GM23338 (cell line): Measurements from ENCODE around the gene IGF1. TPM values are rescaled to one million over a fixed set of nuclear protein-coding genes. Genes with fewer than 3 reads are reported as not detected.

Source experiments
- ATAC-seq: fragments of 200-7000 bp; cut with Tn5 transposase; 3 replicates; pipeline ENCODE4 v1.9.1; 2020
- DNase-seq: peaks from one replicate; pipeline ENCODE4 v3.0.0-alpha.2; 2015; ENCODE audit warnings: low spot score
- H2AFZ ChIP-seq: fragments of 200-600 bp; sonication (generic); 2 replicates; pipeline ENCODE4 v1.8.0; 2016; ENCODE audit warnings: antibody characterized with exemption, mild to moderate bottlenecking, moderate library complexity
- H3F3A ChIP-seq: fragments of 200-600 bp; sonication (generic); replicated peaks from 2 replicates; pipeline ENCODE4 v1.8.0; 2017; ENCODE audit warnings: antibody characterized with exemption, mixed run types, low read depth
- H3K27ac ChIP-seq: fragments of 200-600 bp; sonication (generic); 2 replicates; pipeline ENCODE4 v1.6.1; 2016; ENCODE audit warnings: low read depth
- H3K27me3 ChIP-seq: fragments of 200-600 bp; sonication (generic); 2 replicates; pipeline ENCODE4 v1.8.0; 2016; ENCODE audit warnings: mild to moderate bottlenecking, mixed run types, moderate library complexity; ENCODE audit not compliant: insufficient read depth
- H3K36me3 ChIP-seq: fragments of 200-600 bp; sonication (generic); 2 replicates; pipeline ENCODE4 v1.8.0; 2016; ENCODE audit warnings: mild to moderate bottlenecking; ENCODE audit not compliant: insufficient read depth
- H3K4me1 ChIP-seq: fragments of 200-600 bp; sonication (generic); 2 replicates; pipeline ENCODE4 v1.8.0; 2016; ENCODE audit warnings: mild to moderate bottlenecking, moderate library complexity; ENCODE audit not compliant: insufficient read depth
- H3K4me2 ChIP-seq: fragments of 200-600 bp; sonication (generic); 2 replicates; pipeline ENCODE4 v1.7.1; 2017; ENCODE audit warnings: mixed run types
- H3K4me3 ChIP-seq: fragments of 200-600 bp; sonication (generic); 2 replicates; pipeline ENCODE4 v1.6.1; 2016; ENCODE audit warnings: mixed run types
- H3K79me2 ChIP-seq: fragments of 200-600 bp; sonication (generic); replicated peaks from 2 replicates; pipeline ENCODE4 v1.8.0; 2017; ENCODE audit warnings: mild to moderate bottlenecking; ENCODE audit not compliant: insufficient read depth
- H3K9me2 ChIP-seq: fragments of 200-600 bp; sonication (generic); 2 replicates; pipeline ENCODE4 v1.8.0; 2017; ENCODE audit not compliant: insufficient read depth
- H4K20me1 ChIP-seq: fragments of 200-600 bp; sonication (generic); replicated peaks from 2 replicates; pipeline ENCODE4 v1.8.0; 2017; ENCODE audit warnings: mild to moderate bottlenecking; ENCODE audit not compliant: insufficient read depth
- H3K27ac Mint-ChIP-seq: 2 replicates; pipeline ENCODE4 v1.8.0; 2020; ENCODE audit warnings: inconsistent platforms, mild to moderate bottlenecking, moderate library complexity, mixed read lengths
- H3K27me3 Mint-ChIP-seq: 3 replicates; pipeline ENCODE4 v1.8.0; 2022; ENCODE audit warnings: low read depth, mild to moderate bottlenecking, moderate library complexity, mixed read lengths, inconsistent platforms; ENCODE audit not compliant: insufficient read depth, poor library complexity
- H3K36me3 Mint-ChIP-seq: 3 replicates; pipeline ENCODE4 v1.8.0; 2021; ENCODE audit warnings: low read depth, mild to moderate bottlenecking, inconsistent platforms, moderate library complexity, mixed read lengths
- H3K4me1 Mint-ChIP-seq: 3 replicates; pipeline ENCODE4 v1.8.0; 2020; ENCODE audit warnings: mild to moderate bottlenecking, inconsistent platforms, mixed read lengths
- H3K4me3 Mint-ChIP-seq: 3 replicates; pipeline ENCODE4 v1.8.0; 2021; ENCODE audit warnings: moderate library complexity, mild to moderate bottlenecking, inconsistent platforms, mixed read lengths
- H3K9me3 Mint-ChIP-seq: 3 replicates; pipeline ENCODE4 v1.8.0; 2020; ENCODE audit warnings: moderate library complexity, mild to moderate bottlenecking, inconsistent platforms, mixed read lengths
- CREB1 ChIP-seq: fragments of 250-450 bp; sonication (Bioruptor Pico); IDR thresholded peaks from 2 replicates; pipeline ENCODE4 v1.5.0; 2020; ENCODE audit warnings: low read depth, mild to moderate bottlenecking, moderate library complexity
- EZH2 ChIP-seq: fragments of 200-600 bp; sonication (generic); IDR thresholded peaks from one replicate; pipeline ENCODE4 v1.8.0; 2017; ENCODE audit warnings: antibody characterized with exemption, mild to moderate bottlenecking, low read depth; ENCODE audit not compliant: unreplicated experiment
- EZH2phosphoT487 ChIP-seq: fragments of 200-600 bp; sonication (generic); IDR thresholded peaks from one replicate; pipeline ENCODE4 v1.8.1; 2018; ENCODE audit warnings: antibody characterized with exemption; ENCODE audit not compliant: unreplicated experiment
- JUNB ChIP-seq: IDR thresholded peaks from one replicate; pipeline ENCODE4 v1.6.1; 2016; ENCODE audit warnings: antibody characterized with exemption; ENCODE audit not compliant: unreplicated experiment
- NANOG ChIP-seq: IDR thresholded peaks from 2 replicates; pipeline ENCODE4 v1.6.1; 2016; ENCODE audit warnings: antibody characterized with exemption, borderline replicate concordance
- POLR2AphosphoS5 ChIP-seq: IDR thresholded peaks from 2 replicates; pipeline ENCODE4 v1.6.1; 2016; ENCODE audit warnings: antibody characterized with exemption, low read depth
- STAT1 ChIP-seq: IDR thresholded peaks from one replicate; pipeline ENCODE4 v1.6.1; 2016; ENCODE audit warnings: antibody characterized with exemption; ENCODE audit not compliant: unreplicated experiment
- ZNF114 ChIP-seq: fragments of 250-450 bp; sonication (Bioruptor Pico); IDR thresholded peaks from 2 replicates; pipeline ENCODE4 v1.5.0; 2020; ENCODE audit warnings: mild to moderate bottlenecking, moderate library complexity
- ZNF331 ChIP-seq: fragments of 250-450 bp; sonication (Bioruptor Pico); IDR thresholded peaks from 2 replicates; pipeline ENCODE4 v1.5.0; 2020; ENCODE audit warnings: low read depth, mild to moderate bottlenecking, moderate library complexity
- polyA plus RNA-seq: library from polyadenylated mRNA; unstranded; fragments of >200 nt; fragmentation: Nextera tagmentation; extraction: Ambion mirVana; gene quantifications from 2 replicates; pipeline ENCODE4 v1.2.1, GENCODE V29; 2016
- total RNA-seq: library from RNA; depleted of rRNA; stranded (reverse); fragments of >200 nt; shearing (Covaris generic); gene quantifications from 2 replicates; pipeline ENCODE4 v1.2.3, GENCODE V29; 2014
- TF ChIP-seq, protein P1 (sequence below): IDR thresholded peaks from one replicate; pipeline ENCODE4 v1.6.1; 2018; ENCODE audit warnings: antibody characterized with exemption; ENCODE audit not compliant: unreplicated experiment
- TF ChIP-seq, protein P2 (sequence below): fragments of 250-450 bp; sonication (Bioruptor Pico); IDR thresholded peaks from 2 replicates; pipeline ENCODE4 v1.5.0; 2020; ENCODE audit warnings: mild to moderate bottlenecking, moderate library complexity
- TF ChIP-seq, protein P3 (sequence below), 2 experiments: fragments of 200-600 bp in 1 of 2; sonication (generic) in 1 of 2; conservative IDR thresholded peaks; 2 replicates each; pipeline versions ENCODE4 v1.5.1 to v1.6.1; 2016 to 2017; ENCODE audit warnings: antibody characterized with exemption in 2 of 2, low read depth in 2 of 2, mild to moderate bottlenecking in 2 of 2, moderate library complexity in 1 of 2
- TF ChIP-seq, protein P4 (sequence below): IDR thresholded peaks from 2 replicates; pipeline ENCODE4 v1.6.1; 2016; ENCODE audit warnings: antibody characterized with exemption

The IGF1 gene
- total and polyA plus RNA-seq, 2 experiments from 2014 or later, result 0.29 TPM; not detected in 1

DNA sequence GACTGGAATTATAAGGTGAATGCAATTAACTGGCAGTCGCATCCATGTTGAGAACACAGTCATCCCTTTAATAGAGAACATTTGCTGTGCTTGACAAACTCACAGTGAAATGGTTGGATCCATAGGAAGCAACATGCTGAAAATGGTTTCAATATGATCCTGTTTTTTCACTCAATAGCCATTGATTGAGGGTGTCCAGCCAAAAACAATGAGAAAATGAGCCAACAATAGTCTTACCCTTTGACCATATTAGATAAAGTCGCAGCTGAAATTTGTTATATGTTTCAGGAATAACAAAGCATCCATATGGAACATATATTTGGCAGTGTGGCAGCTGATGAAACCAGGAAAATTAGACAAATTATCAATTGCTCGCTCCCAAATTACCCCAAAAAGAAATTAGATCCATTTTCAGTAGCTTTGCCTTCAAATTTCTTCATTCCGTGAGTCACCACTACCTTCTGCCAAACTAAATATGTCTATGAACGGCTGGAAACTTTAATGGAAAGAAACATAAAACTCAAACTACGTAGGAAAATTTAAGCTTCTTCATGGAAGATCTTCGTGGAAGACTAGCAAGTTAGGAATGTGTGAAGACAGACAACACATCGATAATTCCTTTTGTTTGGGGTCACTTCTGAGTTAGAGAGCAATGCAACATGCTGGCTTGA lies 17.4 kb downstream of the IGF1 start:
- no peak for ATAC-seq
- H3K4me3 ChIP-seq, result no peak overlapping the region

More for the DNA sequence above, 17.4 kb downstream of the IGF1 start:
- H3K9me2 ChIP-seq, result no peaks in the 10 kb centered on the region
- H3K9me3 Mint-ChIP-seq, result no peaks in the 10 kb centered on the region
- no peak overlapping the region for H2AFZ ChIP-seq
- H3K36me3 Mint-ChIP-seq, result no peaks in the 10 kb centered on the region
- H3K27ac ChIP-seq, result no peak overlapping the region
- H3F3A ChIP-seq, result no peaks in the 10 kb centered on the region
- peaks cover 10% of the 10 kb centered on the region; the same call in 1 of the 2 replicates for H3K4me1 ChIP-seq
- no peak for TF ChIP-seq EZH2
- TF ChIP-seq, protein P1, sequence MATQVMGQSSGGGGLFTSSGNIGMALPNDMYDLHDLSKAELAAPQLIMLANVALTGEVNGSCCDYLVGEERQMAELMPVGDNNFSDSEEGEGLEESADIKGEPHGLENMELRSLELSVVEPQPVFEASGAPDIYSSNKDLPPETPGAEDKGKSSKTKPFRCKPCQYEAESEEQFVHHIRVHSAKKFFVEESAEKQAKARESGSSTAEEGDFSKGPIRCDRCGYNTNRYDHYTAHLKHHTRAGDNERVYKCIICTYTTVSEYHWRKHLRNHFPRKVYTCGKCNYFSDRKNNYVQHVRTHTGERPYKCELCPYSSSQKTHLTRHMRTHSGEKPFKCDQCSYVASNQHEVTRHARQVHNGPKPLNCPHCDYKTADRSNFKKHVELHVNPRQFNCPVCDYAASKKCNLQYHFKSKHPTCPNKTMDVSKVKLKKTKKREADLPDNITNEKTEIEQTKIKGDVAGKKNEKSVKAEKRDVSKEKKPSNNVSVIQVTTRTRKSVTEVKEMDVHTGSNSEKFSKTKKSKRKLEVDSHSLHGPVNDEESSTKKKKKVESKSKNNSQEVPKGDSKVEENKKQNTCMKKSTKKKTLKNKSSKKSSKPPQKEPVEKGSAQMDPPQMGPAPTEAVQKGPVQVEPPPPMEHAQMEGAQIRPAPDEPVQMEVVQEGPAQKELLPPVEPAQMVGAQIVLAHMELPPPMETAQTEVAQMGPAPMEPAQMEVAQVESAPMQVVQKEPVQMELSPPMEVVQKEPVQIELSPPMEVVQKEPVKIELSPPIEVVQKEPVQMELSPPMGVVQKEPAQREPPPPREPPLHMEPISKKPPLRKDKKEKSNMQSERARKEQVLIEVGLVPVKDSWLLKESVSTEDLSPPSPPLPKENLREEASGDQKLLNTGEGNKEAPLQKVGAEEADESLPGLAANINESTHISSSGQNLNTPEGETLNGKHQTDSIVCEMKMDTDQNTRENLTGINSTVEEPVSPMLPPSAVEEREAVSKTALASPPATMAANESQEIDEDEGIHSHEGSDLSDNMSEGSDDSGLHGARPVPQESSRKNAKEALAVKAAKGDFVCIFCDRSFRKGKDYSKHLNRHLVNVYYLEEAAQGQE, result no peak
- TF ChIP-seq NANOG, result no peak
- no peak for TF ChIP-seq ZNF114 (CRISPR knock-in tag)
- TF ChIP-seq, protein P2, sequence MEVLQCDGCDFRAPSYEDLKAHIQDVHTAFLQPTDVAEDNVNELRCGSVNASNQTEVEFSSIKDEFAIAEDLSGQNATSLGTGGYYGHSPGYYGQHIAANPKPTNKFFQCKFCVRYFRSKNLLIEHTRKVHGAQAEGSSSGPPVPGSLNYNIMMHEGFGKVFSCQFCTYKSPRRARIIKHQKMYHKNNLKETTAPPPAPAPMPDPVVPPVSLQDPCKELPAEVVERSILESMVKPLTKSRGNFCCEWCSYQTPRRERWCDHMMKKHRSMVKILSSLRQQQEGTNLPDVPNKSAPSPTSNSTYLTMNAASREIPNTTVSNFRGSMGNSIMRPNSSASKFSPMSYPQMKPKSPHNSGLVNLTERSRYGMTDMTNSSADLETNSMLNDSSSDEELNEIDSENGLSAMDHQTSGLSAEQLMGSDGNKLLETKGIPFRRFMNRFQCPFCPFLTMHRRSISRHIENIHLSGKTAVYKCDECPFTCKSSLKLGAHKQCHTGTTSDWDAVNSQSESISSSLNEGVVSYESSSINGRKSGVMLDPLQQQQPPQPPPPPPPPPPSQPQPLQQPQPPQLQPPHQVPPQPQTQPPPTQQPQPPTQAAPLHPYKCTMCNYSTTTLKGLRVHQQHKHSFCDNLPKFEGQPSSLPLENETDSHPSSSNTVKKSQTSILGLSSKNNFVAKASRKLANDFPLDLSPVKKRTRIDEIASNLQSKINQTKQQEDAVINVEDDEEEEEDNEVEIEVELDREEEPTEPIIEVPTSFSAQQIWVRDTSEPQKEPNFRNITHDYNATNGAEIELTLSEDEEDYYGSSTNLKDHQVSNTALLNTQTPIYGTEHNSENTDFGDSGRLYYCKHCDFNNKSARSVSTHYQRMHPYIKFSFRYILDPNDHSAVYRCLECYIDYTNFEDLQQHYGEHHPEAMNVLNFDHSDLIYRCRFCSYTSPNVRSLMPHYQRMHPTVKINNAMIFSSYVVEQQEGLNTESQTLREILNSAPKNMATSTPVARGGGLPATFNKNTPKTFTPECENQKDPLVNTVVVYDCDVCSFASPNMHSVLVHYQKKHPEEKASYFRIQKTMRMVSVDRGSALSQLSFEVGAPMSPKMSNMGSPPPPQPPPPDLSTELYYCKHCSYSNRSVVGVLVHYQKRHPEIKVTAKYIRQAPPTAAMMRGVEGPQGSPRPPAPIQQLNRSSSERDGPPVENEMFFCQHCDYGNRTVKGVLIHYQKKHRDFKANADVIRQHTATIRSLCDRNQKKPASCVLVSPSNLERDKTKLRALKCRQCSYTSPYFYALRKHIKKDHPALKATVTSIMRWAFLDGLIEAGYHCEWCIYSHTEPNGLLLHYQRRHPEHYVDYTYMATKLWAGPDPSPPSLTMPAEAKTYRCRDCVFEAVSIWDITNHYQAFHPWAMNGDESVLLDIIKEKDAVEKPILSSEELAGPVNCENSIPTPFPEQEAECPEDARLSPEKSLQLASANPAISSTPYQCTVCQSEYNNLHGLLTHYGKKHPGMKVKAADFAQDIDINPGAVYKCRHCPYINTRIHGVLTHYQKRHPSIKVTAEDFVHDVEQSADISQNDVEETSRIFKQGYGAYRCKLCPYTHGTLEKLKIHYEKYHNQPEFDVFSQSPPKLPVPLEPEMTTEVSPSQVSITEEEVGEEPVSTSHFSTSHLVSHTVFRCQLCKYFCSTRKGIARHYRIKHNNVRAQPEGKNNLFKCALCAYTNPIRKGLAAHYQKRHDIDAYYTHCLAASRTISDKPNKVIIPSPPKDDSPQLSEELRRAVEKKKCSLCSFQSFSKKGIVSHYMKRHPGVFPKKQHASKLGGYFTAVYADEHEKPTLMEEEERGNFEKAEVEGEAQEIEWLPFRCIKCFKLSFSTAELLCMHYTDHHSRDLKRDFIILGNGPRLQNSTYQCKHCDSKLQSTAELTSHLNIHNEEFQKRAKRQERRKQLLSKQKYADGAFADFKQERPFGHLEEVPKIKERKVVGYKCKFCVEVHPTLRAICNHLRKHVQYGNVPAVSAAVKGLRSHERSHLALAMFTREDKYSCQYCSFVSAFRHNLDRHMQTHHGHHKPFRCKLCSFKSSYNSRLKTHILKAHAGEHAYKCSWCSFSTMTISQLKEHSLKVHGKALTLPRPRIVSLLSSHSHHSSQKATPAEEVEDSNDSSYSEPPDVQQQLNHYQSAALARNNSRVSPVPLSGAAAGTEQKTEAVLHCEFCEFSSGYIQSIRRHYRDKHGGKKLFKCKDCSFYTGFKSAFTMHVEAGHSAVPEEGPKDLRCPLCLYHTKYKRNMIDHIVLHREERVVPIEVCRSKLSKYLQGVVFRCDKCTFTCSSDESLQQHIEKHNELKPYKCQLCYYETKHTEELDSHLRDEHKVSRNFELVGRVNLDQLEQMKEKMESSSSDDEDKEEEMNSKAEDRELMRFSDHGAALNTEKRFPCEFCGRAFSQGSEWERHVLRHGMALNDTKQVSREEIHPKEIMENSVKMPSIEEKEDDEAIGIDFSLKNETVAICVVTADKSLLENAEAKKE (CRISPR knock-in tag), result no peak
- no peak for TF ChIP-seq CREB1
- no peak for TF ChIP-seq POLR2AphosphoS5
- TF ChIP-seq, protein P3, sequence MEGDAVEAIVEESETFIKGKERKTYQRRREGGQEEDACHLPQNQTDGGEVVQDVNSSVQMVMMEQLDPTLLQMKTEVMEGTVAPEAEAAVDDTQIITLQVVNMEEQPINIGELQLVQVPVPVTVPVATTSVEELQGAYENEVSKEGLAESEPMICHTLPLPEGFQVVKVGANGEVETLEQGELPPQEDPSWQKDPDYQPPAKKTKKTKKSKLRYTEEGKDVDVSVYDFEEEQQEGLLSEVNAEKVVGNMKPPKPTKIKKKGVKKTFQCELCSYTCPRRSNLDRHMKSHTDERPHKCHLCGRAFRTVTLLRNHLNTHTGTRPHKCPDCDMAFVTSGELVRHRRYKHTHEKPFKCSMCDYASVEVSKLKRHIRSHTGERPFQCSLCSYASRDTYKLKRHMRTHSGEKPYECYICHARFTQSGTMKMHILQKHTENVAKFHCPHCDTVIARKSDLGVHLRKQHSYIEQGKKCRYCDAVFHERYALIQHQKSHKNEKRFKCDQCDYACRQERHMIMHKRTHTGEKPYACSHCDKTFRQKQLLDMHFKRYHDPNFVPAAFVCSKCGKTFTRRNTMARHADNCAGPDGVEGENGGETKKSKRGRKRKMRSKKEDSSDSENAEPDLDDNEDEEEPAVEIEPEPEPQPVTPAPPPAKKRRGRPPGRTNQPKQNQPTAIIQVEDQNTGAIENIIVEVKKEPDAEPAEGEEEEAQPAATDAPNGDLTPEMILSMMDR (conservative IDR thresholded peaks at IDR 0.05; ENCODE audit: low read depth in 2 of 2), result no peak
- TF ChIP-seq JUNB, result no peak
- TF ChIP-seq, protein P4, sequence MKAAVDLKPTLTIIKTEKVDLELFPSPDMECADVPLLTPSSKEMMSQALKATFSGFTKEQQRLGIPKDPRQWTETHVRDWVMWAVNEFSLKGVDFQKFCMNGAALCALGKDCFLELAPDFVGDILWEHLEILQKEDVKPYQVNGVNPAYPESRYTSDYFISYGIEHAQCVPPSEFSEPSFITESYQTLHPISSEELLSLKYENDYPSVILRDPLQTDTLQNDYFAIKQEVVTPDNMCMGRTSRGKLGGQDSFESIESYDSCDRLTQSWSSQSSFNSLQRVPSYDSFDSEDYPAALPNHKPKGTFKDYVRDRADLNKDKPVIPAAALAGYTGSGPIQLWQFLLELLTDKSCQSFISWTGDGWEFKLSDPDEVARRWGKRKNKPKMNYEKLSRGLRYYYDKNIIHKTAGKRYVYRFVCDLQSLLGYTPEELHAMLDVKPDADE, result no peak
- no peak for TF ChIP-seq STAT1
- no peak for TF ChIP-seq ZNF331 (CRISPR knock-in tag)
- no peak for TF ChIP-seq EZH2phosphoT487
- H3K4me1 Mint-ChIP-seq, result peaks cover 13% of the 10 kb centered on the region; the same call in 2 of the 3 replicates
- no peak overlapping the region for H3K27ac Mint-ChIP-seq
- H3K27me3 ChIP-seq, result no peaks in the 10 kb centered on the region
- H3K27me3 Mint-ChIP-seq, result no peaks in the 10 kb centered on the region
- no peak overlapping the region for H3K4me2 ChIP-seq
- H4K20me1 ChIP-seq, result no peaks in the 10 kb centered on the region
- no peak overlapping the region for H3K4me3 Mint-ChIP-seq
- H3K36me3 ChIP-seq, result no peaks in the 10 kb centered on the region
- no peak for DNase-seq
- H3K79me2 ChIP-seq, result no peaks in the 10 kb centered on the region
